ENCODE data around the gene NDUFS8.
A peak's percentile ranks its signal among the peaks of the same experiment; 100 is the strongest.

The NDUFS8 gene

GRCh38 chr11:68052137-68052873 lies 21.8 kb downstream of the NDUFS8 start:
- DNase-seq: no peak

GRCh38 chr11:68053117-68053516 lies 22.6 kb downstream of the NDUFS8 start:
- DNase-seq: no peak

GRCh38 chr11:68053981-68054812 lies 23.7 kb downstream of the NDUFS8 start:
- DNase-seq: no peak

GRCh38 chr11:68056317-68057285 lies 26.1 kb downstream of the NDUFS8 start:
- DNase-seq: no peak

GRCh38 chr11:68057807-68058206 lies 27.3 kb downstream of the NDUFS8 start:
- DNase-seq: no peak

GRCh38 chr11:68061508-68061907 lies 31.0 kb downstream of the NDUFS8 start:
- DNase-seq: no peak

- DNase-seq: no peak
Measured at GRCh38 chr11:68064926-68065325, 34.4 kb downstream of the NDUFS8 start.

GRCh38 chr11:68065841-68066240 lies 35.4 kb downstream of the NDUFS8 start:
- DNase-seq: no peak

GRCh38 chr11:68066742-68067141 lies 36.3 kb downstream of the NDUFS8 start:
- DNase-seq: no peak

GRCh38 chr11:68067991-68068390 lies 37.5 kb downstream of the NDUFS8 start:
- no peak for DNase-seq

GRCh38 chr11:68071281-68072048 lies 41.0 kb downstream of the NDUFS8 start:
- DNase-seq: no peak

- DNase-seq: peak; percentile 26
Measured at GRCh38 chr11:68074584-68075352, 44.3 kb downstream of the NDUFS8 start.

- DNase-seq: no peak
Measured at GRCh38 chr11:68076371-68077042, 46.0 kb downstream of the NDUFS8 start.

- DNase-seq: no peak
Measured at GRCh38 chr11:68077617-68078582, 47.4 kb downstream of the NDUFS8 start.

- no peak for DNase-seq
Measured at GRCh38 chr11:68080860-68081259, 50.4 kb downstream of the NDUFS8 start.

GRCh38 chr11:68081691-68082090 lies 51.2 kb downstream of the NDUFS8 start:
- no peak for DNase-seq

GRCh38 chr11:68082481-68082880 lies 52.0 kb downstream of the NDUFS8 start:
- DNase-seq: no peak

- no peak for DNase-seq
Measured at GRCh38 chr11:68083517-68083916, 53.0 kb downstream of the NDUFS8 start.
